NCI-H1092 (cell line): ENCODE data around the gene FAHD2A.
A peak's percentile ranks its signal among the peaks of the same experiment; 100 is the strongest.
"Not testable (repeated sequence)": the region's sequence is repeated elsewhere in the genome, so short reads cannot be mapped to it uniquely, and the experiment has no call there.

Source experiments
- DNase-seq: peaks from one replicate; lab custom pipeline; 2025; lab: John Stamatoyannopoulos, UW

The FAHD2A gene

GRCh38 chr2:95390881-95391321, 11.6 kb upstream of the FAHD2A start:
- no peak for DNase-seq

- peak; percentile 17 for DNase-seq
These were observed 10.7 kb upstream of the FAHD2A start for GRCh38 chr2:95391641-95392310.

- DNase-seq, result no peak
These were observed 10.2 kb upstream of the FAHD2A start for GRCh38 chr2:95392320-95392719.

GRCh38 chr2:95392730-95393455, 9.6 kb upstream of the FAHD2A start:
- no peak for DNase-seq

- no peak for DNase-seq
These were observed 8.6 kb upstream of the FAHD2A start for GRCh38 chr2:95393901-95394300.

GRCh38 chr2:95399061-95399460, 3.4 kb upstream of the FAHD2A start:
- no peak for DNase-seq

- no peak for DNase-seq
These were observed 1.0 kb upstream of the FAHD2A start for GRCh38 chr2:95401480-95401879.

GRCh38 chr2:95402004-95402369, 521 bp upstream of the FAHD2A start:
- DNase-seq, result not testable (repeated sequence)

- not testable (repeated sequence) for DNase-seq
These were observed 755 bp downstream of the FAHD2A start for GRCh38 chr2:95403204-95403721.

- not testable (repeated sequence) for DNase-seq
These were observed 1.3 kb downstream of the FAHD2A start for GRCh38 chr2:95403824-95404223.

GRCh38 chr2:95404676-95405075, 2.2 kb downstream of the FAHD2A start:
- DNase-seq, result not testable (repeated sequence)

- not testable (repeated sequence) for DNase-seq
These were observed 8.7 kb downstream of the FAHD2A start for GRCh38 chr2:95411239-95411638.

- DNase-seq, result peak; percentile 28
These were observed 11.6 kb downstream of the FAHD2A start for GRCh38 chr2:95414015-95414594.

GRCh38 chr2:95415138-95415537, 12.6 kb downstream of the FAHD2A start:
- DNase-seq, result not testable (repeated sequence)

GRCh38 chr2:95415561-95415960, 13.1 kb downstream of the FAHD2A start:
- DNase-seq, result not testable (repeated sequence)

GRCh38 chr2:95427196-95427867, 24.8 kb downstream of the FAHD2A start:
- not testable (repeated sequence) for DNase-seq

- DNase-seq, result not testable (repeated sequence)
These were observed 27.4 kb downstream of the FAHD2A start for GRCh38 chr2:95429748-95430467.

- not testable (repeated sequence) for DNase-seq
These were observed 30.9 kb downstream of the FAHD2A start for GRCh38 chr2:95433373-95433772.

- DNase-seq, result not testable (repeated sequence)
These were observed 31.5 kb downstream of the FAHD2A start for GRCh38 chr2:95433973-95434372.

GRCh38 chr2:95434507-95435076, 32.1 kb downstream of the FAHD2A start:
- DNase-seq, result not testable (repeated sequence)
